RWPE1 (cell line): Measurements from ENCODE around the gene TUBA3E.
A peak's percentile ranks its signal among the peaks of the same experiment; 100 is the strongest.
"Not testable (repeated sequence)": the region's sequence is repeated elsewhere in the genome, so short reads cannot be mapped to it uniquely, and the experiment has no call there.

Source experiments
- CTCF ChIA-PET: fragments of 350-600 bp; sonication (Branson Sonifier 250); formaldehyde crosslinking; extraction: SDS; loops from one replicate; lab custom pipeline; 2021; lab: Yijun Ruan, JAX
- POLR2A ChIA-PET: fragments of 400-600 bp; formaldehyde crosslinking; extraction: SDS; loops from one replicate; lab custom pipeline; 2020; ENCODE audit warnings: antibody characterized with exemption; ENCODE audit not compliant: low non-redundant PET; lab: Yijun Ruan, JAX
- DNase-seq: peaks from one replicate; pipeline ENCODE4 v3.0.0; 2012; ENCODE audit warnings: low spot score
- H3K27ac ChIP-seq: fragments of 450-650 bp; 2 replicates; pipeline ENCODE4 v1.5.1; 2017
- TF ChIP-seq, protein P1 (sequence below): fragments of 450-650 bp; conservative IDR thresholded peaks from 2 replicates; pipeline ENCODE4 v1.5.1; 2017; ENCODE audit warnings: low read depth, mild to moderate bottlenecking

Gene TUBA3E

DNA sequence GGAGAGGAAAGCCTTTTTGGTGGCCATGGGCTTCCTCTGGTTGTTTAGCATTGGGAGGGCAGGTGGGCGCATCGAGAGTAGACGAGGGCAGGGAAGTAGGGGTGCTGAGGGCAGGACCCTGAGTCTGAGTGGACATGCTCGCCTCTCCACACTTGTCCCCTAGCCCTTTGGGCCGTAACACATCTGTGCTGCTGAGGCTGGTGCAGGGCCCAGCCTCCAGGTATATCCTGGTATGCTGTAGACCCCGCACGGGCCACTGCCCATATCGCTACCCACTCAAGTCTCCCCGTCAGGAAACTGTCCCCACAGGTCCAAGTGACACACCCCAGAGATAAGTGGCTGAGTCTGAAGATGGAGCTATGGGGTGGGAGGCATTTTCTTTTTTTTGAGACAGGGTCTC lies 39.6 kb downstream of the TUBA3E start:
- ChIA-PET CTCF (interaction anchor here (0.6 kb wide), 1 partner anchor 71 kb away, joined by 3 read pairs; no protein-coding TSS in a partner anchor), POLR2A (no interaction called here)
- no peak for DNase-seq
- no peak overlapping the region for H3K27ac ChIP-seq
- TF ChIP-seq, protein P1, sequence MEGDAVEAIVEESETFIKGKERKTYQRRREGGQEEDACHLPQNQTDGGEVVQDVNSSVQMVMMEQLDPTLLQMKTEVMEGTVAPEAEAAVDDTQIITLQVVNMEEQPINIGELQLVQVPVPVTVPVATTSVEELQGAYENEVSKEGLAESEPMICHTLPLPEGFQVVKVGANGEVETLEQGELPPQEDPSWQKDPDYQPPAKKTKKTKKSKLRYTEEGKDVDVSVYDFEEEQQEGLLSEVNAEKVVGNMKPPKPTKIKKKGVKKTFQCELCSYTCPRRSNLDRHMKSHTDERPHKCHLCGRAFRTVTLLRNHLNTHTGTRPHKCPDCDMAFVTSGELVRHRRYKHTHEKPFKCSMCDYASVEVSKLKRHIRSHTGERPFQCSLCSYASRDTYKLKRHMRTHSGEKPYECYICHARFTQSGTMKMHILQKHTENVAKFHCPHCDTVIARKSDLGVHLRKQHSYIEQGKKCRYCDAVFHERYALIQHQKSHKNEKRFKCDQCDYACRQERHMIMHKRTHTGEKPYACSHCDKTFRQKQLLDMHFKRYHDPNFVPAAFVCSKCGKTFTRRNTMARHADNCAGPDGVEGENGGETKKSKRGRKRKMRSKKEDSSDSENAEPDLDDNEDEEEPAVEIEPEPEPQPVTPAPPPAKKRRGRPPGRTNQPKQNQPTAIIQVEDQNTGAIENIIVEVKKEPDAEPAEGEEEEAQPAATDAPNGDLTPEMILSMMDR, result no peak

DNA sequence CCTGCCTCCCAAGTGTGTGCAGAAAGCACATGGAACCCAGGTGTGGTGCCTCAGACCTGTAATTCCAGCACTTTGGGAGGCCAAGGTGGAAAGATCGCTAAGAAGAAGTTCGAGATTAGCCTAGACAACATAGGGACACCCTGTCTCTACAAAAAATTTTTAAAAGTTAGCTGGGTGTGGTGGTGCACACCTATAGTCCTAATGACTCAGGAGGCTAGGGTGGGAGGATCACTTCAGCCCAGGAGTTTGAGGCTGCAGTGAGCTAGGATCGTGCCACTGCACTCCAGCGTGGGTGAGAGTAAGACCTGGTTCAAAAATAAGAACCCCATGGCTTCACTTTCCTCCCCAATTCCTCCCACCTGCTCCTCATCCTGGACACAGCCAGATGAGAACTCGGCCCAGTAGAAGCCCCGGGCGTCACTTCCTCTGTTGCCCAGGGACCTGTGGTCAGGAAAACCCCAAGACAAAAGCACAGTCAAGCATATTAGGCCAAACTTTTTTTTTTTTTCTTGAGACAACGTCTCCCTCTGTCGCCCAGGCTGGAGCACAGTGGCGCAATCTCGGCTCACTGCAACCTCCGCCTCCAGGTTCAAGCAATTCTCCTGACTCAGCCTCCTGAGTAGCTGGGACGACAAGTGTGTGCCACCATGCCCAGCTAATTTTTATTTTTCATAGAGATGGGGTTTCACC lies 40.3 kb downstream of the TUBA3E start:
- H3K27ac ChIP-seq, POLR2A ChIA-PET: not testable (repeated sequence)
- CTCF ChIA-PET, result interaction anchor here (0.6 kb wide), 2 partner anchors 19 to 72 kb away, joined by 3 to 6 read pairs; no protein-coding TSS in a partner anchor

DNA sequence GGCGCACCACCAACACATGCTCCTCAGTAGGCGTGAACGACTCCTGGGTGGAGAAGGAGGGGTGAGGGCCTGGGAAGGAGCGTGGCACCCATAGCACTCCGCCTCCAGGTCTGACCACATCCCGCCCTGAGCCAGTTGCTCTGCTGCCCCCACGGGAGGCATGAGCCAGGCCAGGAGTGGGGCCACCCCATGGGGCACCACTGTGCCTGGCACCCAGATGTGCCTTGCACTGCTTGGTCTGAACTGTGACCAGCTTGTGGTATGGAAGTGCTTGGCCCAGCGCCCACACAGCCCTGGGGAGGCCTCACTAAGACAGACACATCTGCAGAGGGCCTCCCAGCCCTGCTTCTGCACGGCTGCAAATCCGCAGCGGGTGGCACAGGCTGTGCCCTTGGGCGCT lies 40.9 kb downstream of the TUBA3E start:
- CTCF ChIA-PET, H3K27ac ChIP-seq, DNase-seq, POLR2A ChIA-PET: not testable (repeated sequence)

More for the DNA sequence above, 40.3 kb downstream of the TUBA3E start:
- not testable (repeated sequence) for DNase-seq

DNA sequence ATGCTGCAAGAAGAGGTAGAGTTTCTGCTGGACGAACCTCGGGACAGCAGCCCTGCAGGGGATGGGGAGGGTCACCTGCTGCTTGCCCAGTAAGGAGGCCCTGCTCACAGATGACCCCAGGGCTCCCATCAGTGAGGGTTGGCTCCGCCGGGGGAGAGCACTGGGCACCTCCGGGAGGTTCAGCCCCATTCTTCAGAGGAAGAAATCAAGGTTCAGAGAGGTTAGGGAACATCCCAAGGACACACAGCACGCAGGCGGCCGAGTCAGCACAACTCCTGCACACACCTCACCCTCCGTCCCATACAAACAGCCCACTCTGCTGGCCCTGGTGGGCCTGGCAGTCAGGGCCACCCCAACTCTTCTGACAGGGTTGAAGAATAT lies 41.6 kb downstream of the TUBA3E start:
- ChIA-PET CTCF (no interaction called here), POLR2A (no interaction called here)
- H3K27ac ChIP-seq, result no peak overlapping the region
- DNase-seq, result no peak
- TF ChIP-seq, protein P1, result no peak

DNA sequence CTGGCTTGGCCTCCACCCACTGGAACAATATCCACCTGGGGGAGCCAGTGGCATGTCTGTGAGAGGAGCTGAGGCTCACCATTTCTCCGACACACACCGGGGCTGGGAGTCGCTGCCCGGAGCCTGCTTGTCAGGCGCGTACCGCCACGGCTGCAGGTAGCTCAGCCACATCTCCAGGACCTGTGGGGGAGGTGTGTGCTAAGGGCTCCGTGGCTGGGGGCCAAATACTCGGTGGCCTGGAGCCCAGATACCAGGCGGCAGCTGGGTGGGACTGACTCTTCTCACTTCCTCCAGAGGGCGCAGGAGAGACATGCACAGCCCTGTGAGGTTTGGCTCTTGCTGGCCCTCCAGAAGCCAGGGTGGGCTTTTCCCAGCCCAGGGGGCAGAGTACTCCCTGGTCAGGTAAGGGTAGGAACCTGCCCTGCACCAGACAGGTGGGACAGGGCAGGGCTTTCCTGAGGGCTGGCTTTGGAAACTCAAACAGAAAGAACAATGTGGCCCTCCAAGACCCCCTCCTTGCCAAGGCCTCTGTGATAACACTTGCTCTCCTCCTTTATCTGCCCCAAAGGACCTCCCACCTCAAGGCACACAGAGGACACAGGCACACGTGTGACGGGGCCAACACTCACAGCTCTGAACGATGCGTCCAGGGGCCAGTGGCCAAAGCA lies 42.1 kb downstream of the TUBA3E start:
- DNase-seq, POLR2A ChIA-PET, H3K27ac ChIP-seq: not testable (repeated sequence)
- CTCF ChIA-PET, result interaction anchor here (0.6 to 1.0 kb wide), 3 partner anchors 8 to 177 kb away, joined by 3 to 5 read pairs (median 3); no protein-coding TSS in a partner anchor
- TF ChIP-seq, protein P1, result peak; percentile 48

DNA sequence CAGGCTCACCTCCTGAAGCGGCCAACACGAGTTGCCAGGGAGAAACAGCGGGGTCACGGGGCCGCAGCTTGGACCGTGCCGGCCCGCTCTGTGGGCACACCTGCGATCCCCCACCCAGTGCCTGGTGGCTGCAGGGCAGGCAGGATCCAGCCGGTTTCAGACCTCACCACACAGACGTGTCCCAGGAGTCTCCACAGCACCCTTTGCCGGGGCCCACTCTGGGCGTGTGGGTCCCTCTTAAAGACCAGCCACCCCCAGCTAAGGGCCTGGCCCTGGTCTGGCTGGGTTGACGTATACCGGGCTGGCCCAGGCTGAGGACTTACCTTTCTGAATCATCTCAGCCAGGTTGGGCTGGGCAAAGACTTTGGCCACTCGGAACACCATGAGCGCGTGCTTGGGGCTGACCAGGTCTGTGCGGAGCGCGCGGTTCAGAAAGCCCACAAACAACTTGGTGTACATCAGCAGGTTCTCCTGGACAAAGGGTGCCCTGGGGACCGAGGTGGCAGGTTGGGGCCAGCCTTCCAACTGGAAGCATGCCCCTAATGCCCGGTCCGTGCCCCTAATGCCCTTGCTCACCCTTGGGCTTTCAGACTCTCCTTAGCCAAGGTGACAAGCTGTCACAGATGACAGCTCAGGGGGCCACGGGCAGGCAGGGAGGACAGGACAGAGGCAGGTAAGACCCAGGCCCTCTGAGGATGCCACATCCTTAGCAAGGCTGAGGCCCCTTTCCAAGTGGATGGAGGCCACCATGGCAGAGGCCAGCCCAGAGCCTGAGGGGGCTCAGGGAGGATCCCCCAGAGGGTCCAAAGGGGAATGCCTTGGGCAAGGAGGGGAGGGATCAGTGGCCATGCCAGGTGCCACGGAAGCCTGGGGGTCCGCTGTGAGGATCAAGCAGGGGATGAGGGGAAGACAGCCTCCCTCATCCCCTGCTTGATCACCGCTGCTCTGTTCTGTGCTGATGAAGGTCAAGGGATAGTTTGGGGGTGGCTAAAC lies 43.2 kb downstream of the TUBA3E start:
- no peak for DNase-seq
- H3K27ac ChIP-seq, result no peak overlapping the region
- ChIA-PET POLR2A (no interaction called here), CTCF (interaction anchor here (0.6 to 1.0 kb wide), 3 partner anchors 9 to 178 kb away, joined by 3 to 5 read pairs (median 3); no protein-coding TSS in a partner anchor)
- TF ChIP-seq, protein P1, result no peak

DNA sequence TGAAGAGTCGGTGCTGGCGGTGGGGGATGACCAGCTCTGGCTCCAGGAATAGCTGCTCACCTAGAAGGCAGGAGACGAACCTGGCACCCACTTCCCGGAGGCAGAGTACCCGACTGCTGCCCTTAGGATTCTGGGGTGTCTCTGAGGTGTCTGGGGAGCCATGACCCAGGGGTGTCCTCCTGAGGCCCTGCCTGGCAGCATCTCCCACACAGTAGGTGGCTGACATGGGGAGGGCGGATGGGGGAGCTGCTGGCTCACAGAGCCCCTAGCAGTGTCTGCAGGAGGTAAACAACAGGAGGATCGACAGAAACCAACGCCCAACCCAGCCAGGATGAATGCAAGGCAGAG lies 43.8 kb downstream of the TUBA3E start:
- POLR2A ChIA-PET, CTCF ChIA-PET, H3K27ac ChIP-seq, DNase-seq: not testable (repeated sequence)

DNA sequence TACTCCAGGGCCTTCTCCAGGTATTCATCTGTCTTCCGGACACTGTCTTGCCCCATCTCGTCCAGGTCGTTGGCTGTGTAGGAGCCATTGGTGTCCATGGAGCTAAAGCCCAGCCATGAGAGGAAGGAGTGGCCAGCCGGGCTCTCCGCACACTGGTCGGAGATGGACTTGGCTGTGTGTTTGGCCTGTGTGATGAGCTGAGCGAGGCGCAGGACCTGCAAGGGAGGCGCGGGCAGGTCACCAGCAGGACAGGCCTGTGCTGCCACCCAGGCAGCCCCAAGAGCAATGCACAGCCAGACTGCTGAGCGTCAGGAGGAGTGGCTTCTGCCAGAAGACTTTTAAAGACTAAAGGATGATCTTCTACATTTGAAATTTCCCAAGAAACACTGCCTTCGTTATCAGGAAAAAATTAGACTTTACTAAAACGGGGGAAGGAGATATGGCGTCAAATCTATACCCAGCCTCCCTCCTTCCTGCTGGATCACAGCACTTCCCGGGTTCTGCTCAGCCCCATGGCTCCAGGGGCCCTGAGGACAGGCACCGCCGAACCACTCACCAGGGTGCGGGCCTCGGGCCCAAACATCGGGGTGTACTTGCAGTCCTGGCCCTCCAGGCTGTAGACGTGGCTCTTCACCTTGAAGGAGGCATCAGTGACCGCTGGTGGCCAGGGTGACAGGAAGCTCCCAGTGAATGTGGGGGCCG lies 44.4 kb downstream of the TUBA3E start:
- POLR2A ChIA-PET, H3K27ac ChIP-seq, DNase-seq, CTCF ChIA-PET: not testable (repeated sequence)
